Measurements from ENCODE around the gene PYM1.
A peak's percentile ranks its signal among the peaks of the same experiment; 100 is the strongest.

PYM1 gene

DNA sequence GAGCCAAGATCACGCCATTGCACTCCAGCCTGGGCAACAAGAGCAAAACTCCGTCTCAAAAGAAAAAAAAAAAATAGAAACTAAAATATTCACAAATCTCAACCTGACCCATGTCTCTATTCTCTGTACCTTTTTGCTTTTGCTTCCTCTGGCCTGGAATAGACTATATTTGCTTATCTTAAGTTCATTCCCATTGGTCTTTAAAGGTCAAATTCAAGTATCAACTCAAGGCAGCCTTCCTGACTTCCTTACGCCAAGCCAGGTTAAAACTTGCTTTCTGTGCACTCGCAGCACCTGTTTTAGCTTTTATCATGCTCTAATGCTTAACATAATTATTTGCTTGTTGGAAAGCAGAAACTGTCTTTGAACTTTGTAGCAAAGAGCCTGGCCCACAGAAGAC lies 14.8 kb downstream of the PYM1 start:
- no peak for DNase-seq (ENCODE audit: low read depth)
- TF ChIP-seq, protein P1, sequence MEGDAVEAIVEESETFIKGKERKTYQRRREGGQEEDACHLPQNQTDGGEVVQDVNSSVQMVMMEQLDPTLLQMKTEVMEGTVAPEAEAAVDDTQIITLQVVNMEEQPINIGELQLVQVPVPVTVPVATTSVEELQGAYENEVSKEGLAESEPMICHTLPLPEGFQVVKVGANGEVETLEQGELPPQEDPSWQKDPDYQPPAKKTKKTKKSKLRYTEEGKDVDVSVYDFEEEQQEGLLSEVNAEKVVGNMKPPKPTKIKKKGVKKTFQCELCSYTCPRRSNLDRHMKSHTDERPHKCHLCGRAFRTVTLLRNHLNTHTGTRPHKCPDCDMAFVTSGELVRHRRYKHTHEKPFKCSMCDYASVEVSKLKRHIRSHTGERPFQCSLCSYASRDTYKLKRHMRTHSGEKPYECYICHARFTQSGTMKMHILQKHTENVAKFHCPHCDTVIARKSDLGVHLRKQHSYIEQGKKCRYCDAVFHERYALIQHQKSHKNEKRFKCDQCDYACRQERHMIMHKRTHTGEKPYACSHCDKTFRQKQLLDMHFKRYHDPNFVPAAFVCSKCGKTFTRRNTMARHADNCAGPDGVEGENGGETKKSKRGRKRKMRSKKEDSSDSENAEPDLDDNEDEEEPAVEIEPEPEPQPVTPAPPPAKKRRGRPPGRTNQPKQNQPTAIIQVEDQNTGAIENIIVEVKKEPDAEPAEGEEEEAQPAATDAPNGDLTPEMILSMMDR (IDR thresholded peaks at IDR 0.05; ENCODE audit: low read length, missing control alignments): no peak
- no peak overlapping the region for H3K4me3 ChIP-seq (replicated peaks; ENCODE audit: low read depth, low read length)

DNA sequence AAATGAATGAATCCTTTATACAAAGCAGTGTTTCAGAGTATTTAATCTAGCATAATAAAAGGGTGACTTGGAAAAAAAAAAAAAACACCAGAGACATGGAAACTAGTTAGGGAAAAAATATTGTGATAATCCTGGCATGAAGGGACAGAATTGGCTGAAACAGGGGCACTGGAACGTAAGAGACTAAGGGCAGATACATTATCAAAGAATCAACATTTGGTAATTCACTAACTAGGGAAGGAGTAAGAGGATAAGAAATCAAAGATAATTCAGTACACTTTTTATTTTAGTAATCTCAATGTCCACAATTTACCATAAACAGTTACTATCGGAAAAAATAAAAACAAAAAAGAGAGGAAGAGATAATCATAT lies 18.2 kb downstream of the PYM1 start:
- H3K4me3 ChIP-seq (replicated peaks; ENCODE audit: low read depth, low read length): no peak overlapping the region
- DNase-seq (ENCODE audit: low read depth): no peak
- TF ChIP-seq, protein P1 (IDR thresholded peaks at IDR 0.05; ENCODE audit: low read length, missing control alignments): no peak

DNA sequence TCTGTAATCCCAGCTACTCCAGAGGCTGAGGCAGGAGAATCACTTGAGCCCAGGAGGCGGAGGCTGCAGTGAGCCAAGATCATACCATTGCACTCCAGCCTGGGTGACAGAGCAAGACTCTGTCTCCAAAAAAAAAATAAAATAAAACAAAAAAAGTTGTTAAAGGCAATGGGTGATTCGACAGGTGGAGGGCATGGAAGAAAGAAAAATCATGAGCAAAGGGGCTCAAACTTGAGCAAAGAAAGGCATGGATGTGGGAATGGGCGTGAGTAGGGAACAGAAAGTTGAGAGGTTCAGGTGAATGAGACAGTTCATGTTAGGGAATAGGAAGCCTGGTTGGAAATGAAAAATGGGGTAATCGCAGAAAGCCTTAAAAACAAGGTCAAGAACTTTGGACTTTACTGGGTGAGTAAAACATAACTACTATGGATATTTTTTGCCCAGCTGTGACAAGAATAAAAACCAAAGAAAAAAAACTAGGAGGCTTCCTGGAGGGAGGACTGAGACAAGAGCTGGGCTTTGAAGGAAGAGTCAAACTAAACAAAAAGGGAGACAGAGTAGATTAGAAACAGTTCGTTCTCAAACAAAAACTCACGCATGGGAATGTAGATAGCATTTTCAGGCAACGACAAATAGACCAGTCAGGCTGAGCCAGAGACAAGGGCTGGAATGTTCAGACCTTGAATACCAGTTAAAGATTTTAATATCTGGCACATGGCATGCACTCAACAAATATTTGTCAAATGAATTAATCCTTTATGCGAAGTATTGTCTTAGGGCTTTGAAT lies 18.8 kb downstream of the PYM1 start:
- TF ChIP-seq, protein P1 (IDR thresholded peaks at IDR 0.05; ENCODE audit: low read length, missing control alignments): no peak
- peak; percentile 64 for DNase-seq (ENCODE audit: low read depth)

DNA sequence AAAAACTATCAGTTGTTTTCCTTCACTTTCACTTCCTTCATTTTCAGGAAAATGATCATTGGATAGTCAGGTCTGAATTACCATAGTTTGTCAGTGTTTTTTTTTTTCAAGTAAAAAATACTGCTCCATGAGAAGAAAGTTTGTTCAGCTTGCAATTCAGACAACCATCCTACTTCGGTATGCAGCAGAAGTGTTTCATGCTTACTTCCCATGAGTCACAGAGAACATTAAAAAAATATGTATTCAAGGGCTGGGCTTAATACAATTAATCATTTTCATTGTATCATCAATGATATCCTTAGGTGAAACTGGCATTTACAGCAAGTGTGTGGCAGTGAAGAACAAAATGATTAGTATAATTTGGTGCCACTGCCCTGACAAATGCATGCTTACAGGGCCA lies 21.6 kb downstream of the PYM1 start:
- TF ChIP-seq, protein P1 (IDR thresholded peaks at IDR 0.05; ENCODE audit: low read length, missing control alignments): no peak
- no peak overlapping the region for H3K4me3 ChIP-seq (replicated peaks; ENCODE audit: low read depth, low read length)

More for the DNA sequence above, 18.8 kb downstream of the PYM1 start:
- no peak overlapping the region for H3K4me3 ChIP-seq (replicated peaks; ENCODE audit: low read depth, low read length)

DNA sequence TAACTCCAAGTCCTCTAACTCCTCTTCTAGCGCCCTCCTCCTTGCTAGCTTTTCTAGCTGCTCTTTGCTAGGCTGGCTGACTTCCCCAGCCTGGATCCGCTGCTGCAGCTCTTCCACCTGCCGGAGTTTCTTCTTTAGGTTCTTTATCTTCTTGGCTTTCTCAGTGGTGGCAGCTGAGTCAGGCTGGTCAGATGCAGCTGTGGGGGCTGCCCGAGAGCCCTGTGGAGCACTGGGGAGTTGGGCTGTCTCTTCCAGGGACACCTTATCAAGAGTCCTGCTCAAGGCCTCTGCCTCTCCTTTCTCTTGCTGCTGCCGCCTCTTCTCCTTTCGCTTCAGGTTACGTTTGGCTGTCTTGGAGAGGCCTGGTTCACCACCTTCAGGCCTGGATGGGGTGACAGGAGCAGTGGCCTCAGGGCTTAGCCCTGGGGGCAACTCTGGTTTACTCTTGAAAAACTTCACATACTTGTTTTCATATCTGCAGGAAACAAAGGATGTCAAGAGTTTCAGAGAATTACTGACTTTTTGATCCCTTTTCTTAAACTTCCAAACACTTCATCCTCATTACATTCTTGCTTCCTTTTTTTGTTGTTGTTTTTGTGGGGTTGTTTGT lies 25.7 kb downstream of the PYM1 start:
- TF ChIP-seq, protein P1 (IDR thresholded peaks at IDR 0.05; ENCODE audit: low read length, missing control alignments): no peak
- no peak for DNase-seq (ENCODE audit: low read depth)
- H3K4me3 ChIP-seq (replicated peaks; ENCODE audit: low read depth, low read length): no peak overlapping the region

More for the DNA sequence above, 21.6 kb downstream of the PYM1 start:
- peak; percentile 41 for DNase-seq (ENCODE audit: low read depth)

DNA sequence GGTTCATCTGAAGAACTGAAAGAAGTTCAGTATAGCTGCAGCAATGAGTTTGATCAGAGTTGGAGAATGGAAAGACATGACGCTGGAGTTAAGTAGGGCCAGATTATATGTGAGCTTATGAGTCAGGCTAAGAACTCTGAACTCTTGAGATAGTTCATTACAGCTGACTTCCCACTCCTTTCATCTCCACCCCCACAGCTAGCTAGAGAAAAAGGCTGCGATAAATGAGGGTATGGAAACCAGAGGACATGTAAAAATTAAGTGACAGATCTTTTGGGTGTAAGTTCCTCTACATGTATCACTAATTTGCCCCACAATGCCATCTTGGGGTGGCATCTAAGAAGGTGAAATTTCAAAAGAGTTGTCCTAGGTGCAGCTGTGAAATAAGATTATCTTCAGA lies 28.6 kb downstream of the PYM1 start:
- TF ChIP-seq, protein P1 (IDR thresholded peaks at IDR 0.05; ENCODE audit: low read length, missing control alignments): no peak
- peak; percentile 47 for DNase-seq (ENCODE audit: low read depth)
- no peak overlapping the region for H3K4me3 ChIP-seq (replicated peaks; ENCODE audit: low read depth, low read length)

Measured in fibroblast of pulmonary artery (primary cell).